GM12872 (cell line): Measurements from ENCODE around the gene PLXNA4.

Source experiments
- CTCF ChIP-seq: IDR thresholded peaks from 3 replicates; pipeline ENCODE4 v1.5.1; 2011; ENCODE audit warnings: low read depth, mild to moderate bottlenecking, low read length, moderate library complexity; ENCODE audit not compliant: insufficient read depth

Gene PLXNA4

GRCh38 chr7:132081686-132082085 is 494.6 kb downstream of the PLXNA4 start:
- no peak for TF ChIP-seq CTCF

- TF ChIP-seq CTCF, result no peak
Measured at GRCh38 chr7:132080967-132081668, 495.2 kb downstream of the PLXNA4 start.

GRCh38 chr7:132080467-132080866 is 495.8 kb downstream of the PLXNA4 start:
- no peak for TF ChIP-seq CTCF

- no peak for TF ChIP-seq CTCF
Measured at GRCh38 chr7:132078891-132079735, 497.2 kb downstream of the PLXNA4 start.

GRCh38 chr7:132077971-132078685 is 498.1 kb downstream of the PLXNA4 start:
- TF ChIP-seq CTCF, result no peak

- TF ChIP-seq CTCF, result no peak
Measured at GRCh38 chr7:132076301-132077035, 499.8 kb downstream of the PLXNA4 start.

GRCh38 chr7:132075515-132075914 is 500.8 kb downstream of the PLXNA4 start:
- no peak for TF ChIP-seq CTCF
